HG03565 (cell line): ENCODE measurements around the gene TPRG1.

ENCODE experiments used
- ATAC-seq: cut with Tn5 transposase; IDR thresholded peaks from one replicate; pipeline ENCODE4 v1.9.1; 2021; ENCODE audit warnings: mild to moderate bottlenecking, moderate library complexity; ENCODE audit not compliant: unreplicated experiment

The TPRG1 gene

GRCh38 chr3:189349772-189350171 lies 178.0 kb downstream of the TPRG1 start:
- ATAC-seq = no peak

- no peak for ATAC-seq
Observed at GRCh38 chr3:189353318-189353965, 181.7 kb downstream of the TPRG1 start.

GRCh38 chr3:189353988-189354889 lies 182.5 kb downstream of the TPRG1 start:
- ATAC-seq = no peak

- ATAC-seq = no peak
Observed at GRCh38 chr3:189355115-189355480, 183.3 kb downstream of the TPRG1 start.

GRCh38 chr3:189355481-189356201 lies 183.9 kb downstream of the TPRG1 start:
- ATAC-seq = no peak

- ATAC-seq = no peak
Observed at GRCh38 chr3:189360291-189360690, 188.5 kb downstream of the TPRG1 start.

- ATAC-seq = no peak
Observed at GRCh38 chr3:189361103-189361835, 189.5 kb downstream of the TPRG1 start.

- no peak for ATAC-seq
Observed at GRCh38 chr3:189363590-189364255, 192.0 kb downstream of the TPRG1 start.

GRCh38 chr3:189365609-189366564 lies 194.1 kb downstream of the TPRG1 start:
- ATAC-seq = no peak

GRCh38 chr3:189368384-189368783 lies 196.6 kb downstream of the TPRG1 start:
- no peak for ATAC-seq

- no peak for ATAC-seq
Observed at GRCh38 chr3:189369636-189370035, 197.9 kb downstream of the TPRG1 start.

- no peak for ATAC-seq
Observed at GRCh38 chr3:189372243-189372642, 200.5 kb downstream of the TPRG1 start.
